ENCODE data around the gene SLC22A23. TPM values are rescaled to one million over a fixed set of nuclear protein-coding genes. Genes with fewer than 3 reads are reported as not detected.

Gene SLC22A23
- polyA plus RNA-seq, 1 donor from 2014 or later: 0.35 TPM

- Mint-ChIP-seq H3K36me3 (no peaks in the 10 kb centered on the region), H3K9me3 (no peaks in the 10 kb centered on the region), H3K4me1 (no peaks in the 10 kb centered on the region), H3K27me3 (peaks cover 12% of the 10 kb centered on the region), H3K4me3 (no peak overlapping the region), H3K27ac (no peak overlapping the region)
Measured at GRCh38 chr6:3325210-3325609, 131.6 kb downstream of the SLC22A23 start.

DNA sequence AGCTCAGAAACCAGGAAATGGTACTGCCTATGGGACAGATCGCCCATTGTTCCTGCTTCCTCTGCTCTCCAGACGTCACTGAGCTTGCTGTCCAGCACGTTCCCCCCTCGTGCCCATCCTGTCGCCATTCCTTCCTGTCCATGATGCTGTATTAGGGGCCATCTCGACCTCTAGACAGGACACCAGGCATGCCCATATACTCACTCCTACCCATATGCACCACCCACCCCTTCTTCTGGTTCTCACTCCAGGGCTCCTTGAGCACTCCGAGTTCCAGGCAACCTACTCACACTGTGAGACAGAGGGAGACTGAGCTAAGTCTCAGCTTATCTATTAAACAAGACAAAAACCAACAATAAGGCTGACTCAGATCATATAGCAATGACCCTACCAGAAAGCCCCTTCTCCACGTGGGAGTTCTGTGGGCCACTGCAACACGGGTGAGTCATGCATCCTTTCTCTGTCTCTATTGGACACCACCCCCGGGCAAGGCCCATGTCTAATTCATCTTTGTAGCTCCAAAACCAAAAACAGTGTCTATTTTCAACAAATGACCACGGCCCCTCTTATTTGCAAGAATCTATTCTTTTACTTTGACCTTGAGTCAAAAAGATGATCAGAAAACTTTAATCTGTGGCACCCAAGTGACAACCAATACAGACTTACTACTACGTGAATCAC lies 132.4 kb downstream of the SLC22A23 start:
- Mint-ChIP-seq H3K27ac (no peak overlapping the region), H3K4me1 (no peaks in the 10 kb centered on the region), H3K27me3 (peaks cover 9% of the 10 kb centered on the region), H3K9me3 (no peaks in the 10 kb centered on the region), H3K4me3 (no peak overlapping the region), H3K36me3 (no peaks in the 10 kb centered on the region)

DNA sequence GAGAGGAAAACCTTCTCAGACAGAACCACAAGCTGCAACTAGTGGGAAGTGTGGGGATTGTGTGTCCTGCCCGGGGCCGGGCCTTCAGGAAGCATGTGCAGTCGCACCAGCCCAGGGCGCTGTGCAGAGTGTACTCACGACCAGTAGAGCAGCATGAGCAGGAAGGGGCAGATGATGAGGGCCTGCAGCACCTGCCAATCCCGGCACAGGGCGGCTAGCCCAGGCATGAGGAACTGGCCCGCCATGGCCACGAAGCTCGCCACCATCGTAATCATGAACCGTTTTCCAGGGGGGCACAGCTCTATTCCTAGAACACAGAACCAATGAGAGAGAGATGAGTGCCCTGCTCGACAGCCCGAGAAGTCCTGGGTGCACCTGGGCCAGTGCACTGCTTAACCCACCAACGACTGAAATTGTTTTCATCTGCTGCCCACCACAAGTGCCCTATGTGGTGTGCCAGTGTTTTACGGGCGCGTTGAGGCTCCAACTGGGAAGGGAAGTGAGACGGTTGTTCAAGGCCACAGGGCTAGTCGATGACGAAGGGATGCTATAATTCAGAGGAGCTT lies 133.1 kb downstream of the SLC22A23 start:
- peaks cover 0 to 2% (median 0%) of the 10 kb centered on the region in 3 donors for H3K4me1 Mint-ChIP-seq
- H3K4me3 Mint-ChIP-seq: no peak overlapping the region
- H3K36me3 Mint-ChIP-seq: no peaks in the 10 kb centered on the region
- H3K27me3 Mint-ChIP-seq: peaks cover 11% of the 10 kb centered on the region
- no peaks in the 10 kb centered on the region for H3K9me3 Mint-ChIP-seq
- no peak overlapping the region for H3K27ac Mint-ChIP-seq

DNA sequence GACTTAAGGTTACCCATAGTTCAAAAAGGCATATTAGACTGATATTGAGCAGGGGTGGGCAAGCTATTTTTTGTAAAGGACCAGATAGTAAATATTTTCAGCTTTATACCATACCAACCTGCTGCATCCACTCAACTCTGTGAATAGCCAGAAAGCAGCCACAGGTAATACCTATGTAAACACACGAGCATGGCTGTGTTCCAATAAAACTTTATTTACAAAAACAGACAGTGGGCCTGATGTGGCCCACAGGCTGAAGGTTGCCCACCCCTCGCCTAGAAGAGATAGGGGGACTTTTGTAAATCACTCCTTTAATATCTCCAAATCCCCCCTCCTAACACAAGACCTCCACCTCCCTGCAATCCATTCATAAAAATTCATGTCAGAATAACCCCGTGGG lies 133.7 kb downstream of the SLC22A23 start:
- Mint-ChIP-seq H3K4me3 (no peak overlapping the region), H3K9me3 (no peaks in the 10 kb centered on the region), H3K27me3 (peaks cover 14% of the 10 kb centered on the region), H3K36me3 (no peaks in the 10 kb centered on the region), H3K4me1 (peaks cover 0 to 5% (median 0%) of the 10 kb centered on the region in 3 donors), H3K27ac (no peak overlapping the region)

DNA sequence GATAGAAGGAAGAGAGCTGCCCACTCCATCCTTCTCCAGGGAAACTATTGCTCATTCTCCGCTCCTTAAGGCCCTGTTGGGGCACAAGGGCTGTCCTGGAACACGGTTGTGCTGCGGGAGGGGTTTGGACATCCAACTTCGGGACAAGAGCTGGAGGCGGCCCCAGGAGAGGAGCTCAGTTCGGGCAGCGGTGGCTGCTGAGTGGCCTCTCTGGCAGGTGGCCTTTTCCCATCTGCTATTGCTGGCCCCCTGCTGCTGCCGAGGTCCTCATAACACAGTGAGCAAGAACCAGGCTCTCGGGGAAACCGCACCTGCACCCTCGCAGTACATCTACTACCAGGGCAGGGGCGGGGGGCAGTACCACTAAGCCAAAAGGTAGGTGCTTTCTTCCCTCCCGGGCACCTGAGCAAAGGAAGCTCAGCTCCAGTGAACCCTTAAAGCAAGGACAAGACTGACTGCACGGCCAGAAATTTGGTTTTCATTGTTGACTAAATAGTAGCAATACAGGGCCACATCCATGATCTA lies 134.4 kb downstream of the SLC22A23 start:
- Mint-ChIP-seq H3K27me3 (peaks cover 20% of the 10 kb centered on the region), H3K4me3 (no peak overlapping the region), H3K27ac (no peak overlapping the region), H3K4me1 (peaks cover 0 to 10% (median 0%) of the 10 kb centered on the region in 3 donors), H3K36me3 (no peaks in the 10 kb centered on the region), H3K9me3 (no peaks in the 10 kb centered on the region)

GRCh38 chr6:3321875-3322274 lies 135.0 kb downstream of the SLC22A23 start:
- Mint-ChIP-seq H3K27me3 (peaks cover 21% of the 10 kb centered on the region), H3K9me3 (no peaks in the 10 kb centered on the region), H3K4me1 (peaks cover 0 to 10% (median 0%) of the 10 kb centered on the region in 3 donors), H3K36me3 (no peaks in the 10 kb centered on the region), H3K27ac (no peak overlapping the region), H3K4me3 (no peak overlapping the region)

GRCh38 chr6:3321042-3321441 lies 135.8 kb downstream of the SLC22A23 start:
- H3K27ac Mint-ChIP-seq: no peak overlapping the region
- no peaks in the 10 kb centered on the region for H3K9me3 Mint-ChIP-seq
- peaks cover 21% of the 10 kb centered on the region for H3K27me3 Mint-ChIP-seq

DNA sequence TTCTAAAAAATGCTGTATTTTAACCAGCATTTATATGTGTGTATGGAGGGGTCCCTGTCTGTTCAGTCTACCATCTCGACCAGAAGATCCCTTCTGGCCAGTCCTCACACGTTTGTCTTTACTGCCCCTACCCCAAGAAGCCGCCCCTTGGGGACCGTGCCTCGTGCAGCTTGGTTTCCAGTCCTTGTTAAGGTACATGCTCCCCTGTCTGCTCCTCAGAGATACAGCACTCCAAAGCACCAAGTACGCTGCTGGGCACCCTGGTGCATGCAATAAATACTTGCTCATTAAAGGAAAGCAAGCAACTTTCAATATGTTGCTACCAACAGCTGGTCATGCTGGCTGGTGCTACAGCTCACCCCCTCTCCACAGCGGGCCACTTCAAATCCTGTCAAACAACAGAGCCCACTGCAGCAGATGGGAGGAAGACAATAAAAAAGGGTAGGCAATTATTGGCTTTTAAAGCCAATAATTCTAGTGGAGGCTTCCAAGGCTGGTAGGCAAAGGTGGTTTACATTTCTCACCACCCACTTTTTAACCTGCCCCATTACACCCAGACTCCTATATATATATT lies 136.5 kb downstream of the SLC22A23 start:
- H3K27ac Mint-ChIP-seq: no peak overlapping the region

More at GRCh38 chr6:3321042-3321441, 135.8 kb downstream of the SLC22A23 start:
- Mint-ChIP-seq H3K4me3 (no peak overlapping the region), H3K36me3 (no peaks in the 10 kb centered on the region), H3K4me1 (peaks cover 0 to 10% (median 0%) of the 10 kb centered on the region in 3 donors)

DNA sequence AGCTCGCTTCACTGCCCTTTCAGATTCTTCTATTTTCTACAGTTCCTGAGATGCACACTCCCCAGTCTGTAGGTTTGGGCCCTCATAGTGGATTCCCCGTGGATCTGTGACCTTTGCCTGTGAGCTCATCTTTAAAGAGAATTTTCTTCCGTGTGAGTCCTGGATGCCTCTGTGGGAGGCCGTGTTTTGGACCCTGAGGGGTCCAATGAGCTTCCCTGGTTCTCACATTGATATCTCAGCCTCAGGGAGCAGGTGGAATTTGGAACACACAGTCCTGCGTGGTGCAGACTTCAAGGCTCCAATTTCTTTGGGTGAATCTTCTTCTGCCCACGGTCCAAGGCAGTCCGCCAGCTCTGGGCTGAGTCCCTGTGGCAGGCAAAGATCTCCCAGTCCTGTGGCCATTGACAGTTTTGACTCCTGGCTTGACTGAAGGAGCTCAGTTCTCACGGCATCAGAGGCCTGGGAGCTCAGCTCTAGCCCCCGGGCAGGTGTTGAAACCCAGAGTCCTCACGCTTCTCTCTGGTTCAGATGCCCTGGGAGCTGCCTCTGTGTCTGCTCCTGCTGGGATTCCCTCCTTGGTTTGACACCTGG lies 137.1 kb downstream of the SLC22A23 start:
- Mint-ChIP-seq H3K27me3 (peaks cover 21% of the 10 kb centered on the region), H3K36me3 (no peaks in the 10 kb centered on the region), H3K4me3 (no peak overlapping the region), H3K9me3 (no peaks in the 10 kb centered on the region), H3K27ac (no peak overlapping the region), H3K4me1 (peaks cover 0 to 10% (median 0%) of the 10 kb centered on the region in 3 donors)

More for the DNA sequence above, 136.5 kb downstream of the SLC22A23 start:
- Mint-ChIP-seq H3K4me1 (peaks cover 0 to 10% (median 0%) of the 10 kb centered on the region in 3 donors), H3K9me3 (no peaks in the 10 kb centered on the region), H3K36me3 (no peaks in the 10 kb centered on the region), H3K27me3 (peaks cover 21% of the 10 kb centered on the region), H3K4me3 (no peak overlapping the region)

GRCh38 chr6:3318821-3319540 lies 137.9 kb downstream of the SLC22A23 start:
- H3K36me3 Mint-ChIP-seq: no peaks in the 10 kb centered on the region
- H3K27me3 Mint-ChIP-seq: peaks cover 21% of the 10 kb centered on the region
- no peaks in the 10 kb centered on the region for H3K9me3 Mint-ChIP-seq
- peaks cover 0 to 10% (median 0%) of the 10 kb centered on the region in 3 donors for H3K4me1 Mint-ChIP-seq
- no peak overlapping the region for H3K4me3 Mint-ChIP-seq
- no peak overlapping the region for H3K27ac Mint-ChIP-seq

- Mint-ChIP-seq H3K27me3 (peaks cover 21% of the 10 kb centered on the region), H3K36me3 (no peaks in the 10 kb centered on the region), H3K4me3 (peak overlapping the region in 1 of 4 donors; percentile 1), H3K9me3 (no peaks in the 10 kb centered on the region), H3K4me1 (peaks cover 0 to 10% (median 0%) of the 10 kb centered on the region in 3 donors), H3K27ac (no peak overlapping the region)
Measured at GRCh38 chr6:3318226-3318625, 138.6 kb downstream of the SLC22A23 start.

- Mint-ChIP-seq H3K27me3 (peaks cover 22% of the 10 kb centered on the region), H3K4me3 (peak overlapping the region in 1 of 4 donors; percentile 1), H3K9me3 (no peaks in the 10 kb centered on the region), H3K4me1 (peaks cover 0 to 10% (median 0%) of the 10 kb centered on the region in 3 donors), H3K27ac (no peak overlapping the region), H3K36me3 (no peaks in the 10 kb centered on the region)
Measured at GRCh38 chr6:3317741-3318211, 139.1 kb downstream of the SLC22A23 start.

- Mint-ChIP-seq H3K27ac (no peak overlapping the region), H3K4me3 (no peak overlapping the region)
Measured at GRCh38 chr6:3316818-3317217, 140.0 kb downstream of the SLC22A23 start.

DNA sequence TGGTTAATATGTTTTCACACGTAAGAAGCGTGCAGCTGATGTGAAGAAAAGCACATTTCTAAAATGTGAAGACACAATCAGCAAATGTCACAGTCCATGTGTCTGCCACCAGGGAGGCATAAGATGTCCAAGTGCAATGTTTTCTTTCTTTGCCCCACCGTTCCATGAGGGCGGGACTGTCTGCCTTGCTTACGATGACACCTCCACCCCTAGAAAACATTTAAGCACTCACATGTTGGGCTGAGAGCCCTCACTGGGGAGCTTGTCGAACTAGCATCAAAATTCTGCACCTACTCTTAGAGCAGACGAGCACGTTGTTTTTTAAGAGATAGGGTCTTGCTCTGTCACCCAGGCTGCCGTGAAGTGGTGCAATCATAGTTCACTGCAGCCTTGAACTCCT lies 140.5 kb downstream of the SLC22A23 start:
- Mint-ChIP-seq H3K36me3 (no peaks in the 10 kb centered on the region), H3K4me3 (no peak overlapping the region), H3K27me3 (peaks cover 21% of the 10 kb centered on the region), H3K27ac (no peak overlapping the region), H3K4me1 (peaks cover 0 to 10% (median 0%) of the 10 kb centered on the region in 3 donors), H3K9me3 (no peaks in the 10 kb centered on the region)

More at GRCh38 chr6:3316818-3317217, 140.0 kb downstream of the SLC22A23 start:
- Mint-ChIP-seq H3K4me1 (peaks cover 0 to 10% (median 0%) of the 10 kb centered on the region in 3 donors), H3K27me3 (peaks cover 21% of the 10 kb centered on the region), H3K36me3 (no peaks in the 10 kb centered on the region), H3K9me3 (no peaks in the 10 kb centered on the region)
